K562 (cell line): ENCODE data around the gene TGM5. TPM values are rescaled to one million over a fixed set of nuclear protein-coding genes. Genes with fewer than 3 reads are reported as not detected.

ENCODE experiments used
- ATAC-seq: fragments of 200-7000 bp; cut with Tn5 transposase; 3 replicates; pipeline ENCODE4 v1.9.1; 2020; ENCODE audit warnings: moderate library complexity
- BruUV-seq: library from RNA; stranded (reverse); fragments of 400-500 nt; replicated peaks from 2 replicates; lab custom pipeline; 2021; lab: Mats Ljungman, UMichigan
- CTCF ChIA-PET: fragments of 300-600 bp; formaldehyde crosslinking; extraction: SDS; loops from one replicate; lab custom pipeline; 2021; ENCODE audit warnings: low intra/inter-chr PET ratio; lab: Yijun Ruan, JAX
- POLR2A ChIA-PET: fragments of 300-600, 350-650 bp; sonication (Branson Sonifier 250); formaldehyde crosslinking; extraction: SDS; loops from one replicate; lab custom pipeline; 2021; ENCODE audit warnings: antibody characterized with exemption, inconsistent platforms; lab: Yijun Ruan, JAX
- DNase-seq, 4 experiments: peaks; one replicate each; pipeline versions ENCODE4 v3.0.0 to v3.0.0-alpha.2; 2011 to 2018; ENCODE audit warnings: low spot score in 3 of 4, mixed read lengths in 3 of 4; ENCODE audit errors: extremely low read depth in 1 of 4
- FAIRE-seq: peaks from 2 replicates; lab custom pipeline; 2011; peaks lifted over from hg19 to GRCh38; lab: Jason Lieb, UNC
- H2AFZ ChIP-seq: 2 replicates; pipeline ENCODE4 v1.6.0; 2011; ENCODE audit warnings: low read depth, low read length, control low read depth, inconsistent platforms
- H3K27ac ChIP-seq: fragments of 200-600 bp; 3 replicates; pipeline ENCODE4 v1.8.0; 2011; ENCODE audit warnings: low read depth, mild to moderate bottlenecking, control low read depth, inconsistent platforms, low read length, moderate library complexity, mixed read lengths; ENCODE audit errors: extremely low read depth
- H3K27me3 ChIP-seq, 2 experiments: fragments of 300-600 bp in 1 of 2; 2 replicates in 1 of 2; 3 replicates in 1 of 2; pipeline versions ENCODE4 v1.6.0 to v1.8.0; 2011; ENCODE audit warnings: inconsistent platforms in 2 of 2, low read length in 2 of 2, mild to moderate bottlenecking in 1 of 2, mixed read lengths in 1 of 2, moderate library complexity in 1 of 2; ENCODE audit not compliant: control insufficient read depth in 2 of 2, insufficient read depth in 2 of 2
- H3K36me3 ChIP-seq: fragments of 300-600 bp; 3 replicates; pipeline ENCODE4 v1.8.0; 2011; ENCODE audit warnings: mild to moderate bottlenecking, low read length, inconsistent platforms; ENCODE audit not compliant: control insufficient read depth, insufficient read depth
- H3K4me1 ChIP-seq, 2 experiments: fragments of 200-600 bp in 1 of 2; replicated peaks in 1 of 2; 2 replicates in 1 of 2; 3 replicates in 1 of 2; pipeline versions ENCODE4 v1.5.1 to v1.8.0; 2011; ENCODE audit warnings: inconsistent platforms in 2 of 2, low read length in 2 of 2, mild to moderate bottlenecking in 1 of 2, mixed read lengths in 1 of 2, moderate library complexity in 1 of 2; ENCODE audit not compliant: control insufficient read depth in 2 of 2, insufficient read depth in 2 of 2
- H3K4me2 ChIP-seq: 2 replicates; pipeline ENCODE4 v1.6.1; 2011; ENCODE audit warnings: low read length, control low read depth, inconsistent platforms, mixed read lengths; ENCODE audit not compliant: insufficient read depth
- H3K4me3 ChIP-seq: fragments of 200-600 bp; sonication (generic), shearing (Covaris generic); 2 replicates; pipeline ENCODE4 v1.5.1; 2016; ENCODE audit warnings: control low read depth, inconsistent platforms
- H3K79me2 ChIP-seq: fragments of 200-600 bp; 3 replicates; pipeline ENCODE4 v1.8.0; 2011; ENCODE audit warnings: low read length, inconsistent platforms; ENCODE audit not compliant: control insufficient read depth, insufficient read depth
- H3K9ac ChIP-seq, 2 experiments: 2 replicates each; pipeline versions ENCODE4 v1.6.0 to v1.6.1; 2011; ENCODE audit warnings: low read depth in 2 of 2, low read length in 2 of 2, control low read depth in 1 of 2, inconsistent platforms in 1 of 2, mild to moderate bottlenecking in 1 of 2, mixed read lengths in 1 of 2; ENCODE audit not compliant: insufficient read depth in 1 of 2
- H3K9me1 ChIP-seq: one replicate; pipeline ENCODE4 v1.6.0; 2011; ENCODE audit warnings: inconsistent platforms, mild to moderate bottlenecking, low read length, moderate library complexity; ENCODE audit not compliant: control insufficient read depth, insufficient read depth
- H3K9me3 ChIP-seq: replicated peaks from 2 replicates; pipeline ENCODE4 v1.5.1; 2011; ENCODE audit warnings: low read depth, low read length, inconsistent platforms; ENCODE audit not compliant: control insufficient read depth, insufficient read depth
- H4K20me1 ChIP-seq: replicated peaks from 2 replicates; pipeline ENCODE4 v1.6.1; 2011; ENCODE audit warnings: low read length, inconsistent platforms, mixed read lengths; ENCODE audit not compliant: control insufficient read depth, insufficient read depth
- BRD4 ChIP-seq: fragments of 200-600 bp; sonication (generic); IDR thresholded peaks from 2 replicates; pipeline ENCODE4 v1.6.1; 2017; ENCODE audit warnings: inconsistent platforms
- CREM ChIP-seq: IDR thresholded peaks from 2 replicates; pipeline ENCODE4 v1.6.1; 2014; ENCODE audit warnings: antibody characterized with exemption, low read depth
- HOXB6 ChIP-seq: fragments of 250-450 bp; sonication (Bioruptor Pico); IDR thresholded peaks from 2 replicates; pipeline ENCODE4 v1.5.1; 2022; ENCODE audit warnings: mild to moderate bottlenecking, borderline replicate concordance
- MCM5 ChIP-seq: fragments of 450-650 bp; IDR thresholded peaks from 2 replicates; pipeline ENCODE4 v1.6.1; 2016; ENCODE audit warnings: low read depth
- NBN ChIP-seq: fragments of 450-650 bp; IDR thresholded peaks from 2 replicates; pipeline ENCODE4 v1.6.1; 2016; ENCODE audit warnings: low read depth, mild to moderate bottlenecking
- TFAM ChIP-seq: fragments of 250-450 bp; sonication (Bioruptor Pico); conservative IDR thresholded peaks from 2 replicates; pipeline ENCODE4 v1.5.0; 2021; ENCODE audit warnings: mild to moderate bottlenecking, moderate library complexity
- WHSC1 ChIP-seq: IDR thresholded peaks from one replicate; pipeline ENCODE4 v1.6.1; 2012; ENCODE audit warnings: low read length, control low read depth, inconsistent platforms
- ZKSCAN8 ChIP-seq: fragments of 200-800 bp; sonication (Bioruptor generic); IDR thresholded peaks from 2 replicates; pipeline ENCODE4 v1.6.1; 2016; ENCODE audit warnings: missing genetic modification characterization, missing compliant biosample characterization
- ZNF277 ChIP-seq: fragments of 250-450 bp; sonication (Bioruptor Pico); IDR thresholded peaks from 2 replicates; pipeline ENCODE4 v1.8.0; 2022; ENCODE audit warnings: inconsistent platforms, mild to moderate bottlenecking, moderate library complexity, borderline replicate concordance
- ZNF347 ChIP-seq: fragments of 450-650 bp; formaldehyde crosslinking; IDR thresholded peaks from 2 replicates; pipeline ENCODE4 v1.4.0; 2020; ENCODE audit warnings: low read depth, mild to moderate bottlenecking, moderate library complexity
- ZNF512 ChIP-seq: IDR thresholded peaks from 2 replicates; pipeline ENCODE4 v1.6.1; 2016; ENCODE audit warnings: missing genetic modification characterization, missing compliant biosample characterization
- ZNF76 ChIP-seq: fragments of 250-450 bp; sonication (Bioruptor Pico); IDR thresholded peaks from 2 replicates; pipeline ENCODE4 v1.4.0; 2020; ENCODE audit warnings: mild to moderate bottlenecking, moderate library complexity, borderline replicate concordance
- WGBS: fragments of 100-300 bp; shearing (Covaris generic); methylation state at CpG from one replicate; pipeline ENCODE4 v1.1.6; 2016; ENCODE audit warnings: low coverage, mixed read lengths; ENCODE audit not compliant: insufficient coverage; ENCODE audit errors: missing lambda C conversion rate; 5-methylcytosine and 5-hydroxymethylcytosine counted together
- in situ Hi-C: fragments of 300-500 bp; cut with MboI; formaldehyde crosslinking; loops from 4 replicates; pipeline ENCODE4 v1.15.0; 2018; ENCODE audit warnings: inconsistent platforms, mixed read lengths
- intact Hi-C: fragments of 100-400 bp; cut with micrococcal nuclease; formaldehyde crosslinking; loops from 2 replicates; pipeline ENCODE4 v1.14.2; 2022
- polyA plus RNA-seq, 8 experiments: library from polyadenylated mRNA; depleted of rRNA in 4 of 8; stranded (reverse) in 5 of 8; unstranded in 3 of 8; fragments of >200 nt; fragmentation: Nextera tagmentation in 2 of 8; fragmentation: Illumina TruSeq in 1 of 8; extraction: Ambion mirVana in 2 of 8; extraction: Trizol in 1 of 8; gene quantifications; 2 replicates each; pipeline versions ENCODE4 v1.2.1 to v1.2.3, GENCODE V29; 2011 to 2014; ENCODE audit warnings: inconsistent platforms in 1 of 8, missing spikeins in 1 of 8
- total RNA-seq, 7 experiments: library from RNA; depleted of rRNA in 6 of 7; stranded (reverse); fragments of >200 nt in 6 of 7; fragmentation: Illumina TruSeq in 2 of 7; extraction: Trizol in 2 of 7; gene quantifications; 2 replicates each; pipeline versions ENCODE4 v1.2.1 to v1.2.3, GENCODE V29; 2011 to 2021; ENCODE audit warnings: low replicate concordance in 1 of 7
- TF ChIP-seq, protein P1 (sequence below): fragments of 450-650 bp; IDR thresholded peaks from 2 replicates; pipeline ENCODE4 v1.7.1; 2018; ENCODE audit warnings: mild to moderate bottlenecking, low read depth; ENCODE audit not compliant: partially characterized antibody

The TGM5 gene
- total and polyA plus RNA-seq, 9 of the 15 experiments (the other 6 are each of a cell fraction or from before 2014, with no cell fraction given): 0.03 to 0.10 (median 0.07) TPM; not detected in 6

DNA sequence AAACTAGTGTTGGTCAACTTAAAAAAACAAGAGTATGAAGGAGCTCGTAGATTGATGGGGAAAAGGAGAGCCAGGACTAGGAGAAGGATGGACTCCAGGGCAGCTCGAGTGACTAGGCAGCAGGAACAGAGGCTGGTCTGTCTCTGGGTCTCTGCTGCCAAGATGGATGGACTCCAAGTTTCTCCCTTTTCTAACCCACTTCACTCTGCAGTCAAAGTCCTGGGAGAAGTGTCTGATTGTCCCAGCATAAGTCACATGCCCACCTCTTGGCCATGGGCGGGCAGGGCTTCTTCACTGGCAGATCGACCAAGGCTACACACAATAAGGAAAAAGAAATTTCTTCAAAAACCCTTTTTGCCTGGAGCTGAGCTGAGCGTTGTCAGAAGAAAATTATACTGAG is 36.8 kb downstream of the TGM5 start (continued):
- TF ChIP-seq CREM (no peak), ZNF277 (no peak), WHSC1 (no peak), NBN (no peak), ZNF76 (CRISPR knock-in tag) (no peak), BRD4 (no peak), HOXB6 (no peak)

GRCh38 chr15:43226436-43227305 is 40.1 kb downstream of the TGM5 start:
- no peaks in the 10 kb centered on the region for H4K20me1 ChIP-seq
- FAIRE-seq (no peak), ATAC-seq (no peak), DNase-seq (no peak)
- 96% methylated on average over 20 of the region's 57 CpGs for WGBS
- POLR2A ChIA-PET: interaction anchor here (1.3 to 1.8 kb wide), 4 partner anchors 8 to 58 kb away, joined by 4 to 9 read pairs (median 6); no protein-coding TSS in a partner anchor
- no peaks in the 10 kb centered on the region for H3K36me3 ChIP-seq
- no peak overlapping the region for H3K9ac ChIP-seq
- H3K27ac ChIP-seq: no peak overlapping the region
- H3K9me1 ChIP-seq: no peaks in the 10 kb centered on the region
- CTCF ChIA-PET: interaction anchor here (0.7 to 2.1 kb wide), 2 partner anchors 58 to 504 kb away, joined by 3 to 15 read pairs; no protein-coding TSS in a partner anchor
- H3K27me3 ChIP-seq: no peaks in the 10 kb centered on the region
- intact Hi-C loops (no loop called here), in situ Hi-C loops (no loop called here)
- H3K79me2 ChIP-seq: no peaks in the 10 kb centered on the region
- no TSS peak for BruUV-seq
- H3K4me1 ChIP-seq: peaks cover 14 to 25% of the 10 kb centered on the region in 2 experiments; a peak in 4 of 5 replicates
- H3K9me3 ChIP-seq: no peaks in the 10 kb centered on the region
- TF ChIP-seq ZKSCAN8 (CRISPR knock-in tag) (no peak), TFAM (CRISPR knock-in tag) (no peak), ZNF512 (tag) (no peak), ZNF347 (no peak), MCM5 (no peak)
- TF ChIP-seq, protein P1, sequence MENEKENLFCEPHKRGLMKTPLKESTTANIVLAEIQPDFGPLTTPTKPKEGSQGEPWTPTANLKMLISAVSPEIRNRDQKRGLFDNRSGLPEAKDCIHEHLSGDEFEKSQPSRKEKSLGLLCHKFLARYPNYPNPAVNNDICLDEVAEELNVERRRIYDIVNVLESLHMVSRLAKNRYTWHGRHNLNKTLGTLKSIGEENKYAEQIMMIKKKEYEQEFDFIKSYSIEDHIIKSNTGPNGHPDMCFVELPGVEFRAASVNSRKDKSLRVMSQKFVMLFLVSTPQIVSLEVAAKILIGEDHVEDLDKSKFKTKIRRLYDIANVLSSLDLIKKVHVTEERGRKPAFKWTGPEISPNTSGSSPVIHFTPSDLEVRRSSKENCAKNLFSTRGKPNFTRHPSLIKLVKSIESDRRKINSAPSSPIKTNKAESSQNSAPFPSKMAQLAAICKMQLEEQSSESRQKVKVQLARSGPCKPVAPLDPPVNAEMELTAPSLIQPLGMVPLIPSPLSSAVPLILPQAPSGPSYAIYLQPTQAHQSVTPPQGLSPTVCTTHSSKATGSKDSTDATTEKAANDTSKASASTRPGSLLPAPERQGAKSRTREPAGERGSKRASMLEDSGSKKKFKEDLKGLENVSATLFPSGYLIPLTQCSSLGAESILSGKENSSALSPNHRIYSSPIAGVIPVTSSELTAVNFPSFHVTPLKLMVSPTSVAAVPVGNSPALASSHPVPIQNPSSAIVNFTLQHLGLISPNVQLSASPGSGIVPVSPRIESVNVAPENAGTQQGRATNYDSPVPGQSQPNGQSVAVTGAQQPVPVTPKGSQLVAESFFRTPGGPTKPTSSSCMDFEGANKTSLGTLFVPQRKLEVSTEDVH: no peak
- no peak overlapping the region for H2AFZ ChIP-seq
- no peak overlapping the region for H3K4me3 ChIP-seq
- H3K4me2 ChIP-seq: no peak overlapping the region
